Measurements from ENCODE around the gene KRTAP29-1.

GRCh38 chr17:41284043-41284442 is 18.6 kb downstream of the KRTAP29-1 start:
- TF ChIP-seq, protein P1, sequence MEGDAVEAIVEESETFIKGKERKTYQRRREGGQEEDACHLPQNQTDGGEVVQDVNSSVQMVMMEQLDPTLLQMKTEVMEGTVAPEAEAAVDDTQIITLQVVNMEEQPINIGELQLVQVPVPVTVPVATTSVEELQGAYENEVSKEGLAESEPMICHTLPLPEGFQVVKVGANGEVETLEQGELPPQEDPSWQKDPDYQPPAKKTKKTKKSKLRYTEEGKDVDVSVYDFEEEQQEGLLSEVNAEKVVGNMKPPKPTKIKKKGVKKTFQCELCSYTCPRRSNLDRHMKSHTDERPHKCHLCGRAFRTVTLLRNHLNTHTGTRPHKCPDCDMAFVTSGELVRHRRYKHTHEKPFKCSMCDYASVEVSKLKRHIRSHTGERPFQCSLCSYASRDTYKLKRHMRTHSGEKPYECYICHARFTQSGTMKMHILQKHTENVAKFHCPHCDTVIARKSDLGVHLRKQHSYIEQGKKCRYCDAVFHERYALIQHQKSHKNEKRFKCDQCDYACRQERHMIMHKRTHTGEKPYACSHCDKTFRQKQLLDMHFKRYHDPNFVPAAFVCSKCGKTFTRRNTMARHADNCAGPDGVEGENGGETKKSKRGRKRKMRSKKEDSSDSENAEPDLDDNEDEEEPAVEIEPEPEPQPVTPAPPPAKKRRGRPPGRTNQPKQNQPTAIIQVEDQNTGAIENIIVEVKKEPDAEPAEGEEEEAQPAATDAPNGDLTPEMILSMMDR (IDR thresholded peaks at IDR 0.05), result no peak
- no peak for TF ChIP-seq POLR2A (IDR thresholded peaks at IDR 0.05)
